Mucosa of descending colon (tissue), 3 donors: ENCODE results near the gene KDM4C. TPM values are rescaled to one million over a fixed set of nuclear protein-coding genes. Genes with fewer than 3 reads are reported as not detected.

ENCODE experiments used
- ATAC-seq: fragments of 200-7000 bp; cut with Tn5 transposase; one replicate; pipeline ENCODE4 v1.9.1; 2020; ENCODE audit warnings: mild to moderate bottlenecking, moderate library complexity
- DNase-seq, 3 donors: peaks; one replicate each; pipeline ENCODE4 v3.0.0-alpha.2; 2020
- H3K36me3 ChIP-seq: fragments of 200-600 bp; one replicate; pipeline ENCODE4 v1.8.0; 2021; ENCODE audit warnings: low read depth, mild to moderate bottlenecking
- H3K4me1 ChIP-seq: fragments of 200-600 bp; one replicate; pipeline ENCODE4 v1.8.0; 2021; ENCODE audit warnings: low read depth, mild to moderate bottlenecking
- H3K4me3 ChIP-seq: fragments of 200-600 bp; one replicate; pipeline ENCODE4 v1.8.0; 2021; ENCODE audit warnings: mild to moderate bottlenecking
- H3K9me3 ChIP-seq: fragments of 200-600 bp; one replicate; pipeline ENCODE4 v1.8.0; 2021; ENCODE audit warnings: mild to moderate bottlenecking
- intact Hi-C, 2 donors: fragments of 100-400 bp; cut with DNase I in 1 of 2; cut with micrococcal nuclease in 1 of 2; formaldehyde crosslinking; loops; one replicate each; pipeline versions ENCODE4 v1.11.0 to v1.11.1; 2022; cut with DNase I, micrococcal nuclease
- total RNA-seq, 3 donors: library from RNA; stranded (reverse); fragmentation: NEBNext Ultra II Directional in 2 of 3; extraction: Animal tissue kit (Norgen Biotek cat#: 25700) in 2 of 3; gene quantifications; one replicate each; pipeline versions ENCODE4 v1.2.1 to v1.2.4, GENCODE V29; 2021 to 2023
- TF ChIP-seq, protein P1 (sequence below): fragments of 200-600 bp; IDR thresholded peaks from one replicate; pipeline ENCODE4 v1.8.0; 2022; ENCODE audit warnings: antibody characterized with exemption, mild to moderate bottlenecking
- donor health status: DM: no; HTN: no; CAD: no; lungs with moderate emphysema.
- donor health status: DM: no; HTN: no; CAD: no.
- donor health status: DM: no; HTN: yes; CAD: no.

The KDM4C gene
- total RNA-seq, 3 donors from 2014 or later: 44.6 to 74.9 (median 50.9) TPM

DNA sequence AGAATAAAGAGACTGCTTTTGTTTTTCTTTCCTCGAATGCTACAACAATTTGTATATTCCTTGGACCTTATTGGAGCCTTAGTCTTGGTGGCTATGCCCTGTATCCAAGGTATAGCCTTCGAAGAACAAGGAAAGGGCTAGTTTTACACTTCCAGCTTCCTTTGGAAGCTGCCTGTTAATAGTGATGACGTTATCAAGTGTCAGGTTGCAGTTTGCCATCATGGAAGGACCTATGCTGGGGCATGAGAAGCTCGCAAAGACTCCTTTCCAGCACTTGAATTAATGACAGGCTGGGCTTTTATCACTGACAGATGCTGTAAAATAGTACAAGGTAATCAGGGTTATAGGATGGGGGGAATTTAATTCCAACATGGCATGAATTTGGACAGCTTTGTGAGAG, 157.9 kb downstream of the KDM4C start:
- H3K4me1 ChIP-seq: no peaks in the 10 kb centered on the region
- H3K36me3 ChIP-seq: no peaks in the 10 kb centered on the region
- DNase-seq: no peak
- H3K4me3 ChIP-seq: no peak overlapping the region
- intact Hi-C loops: no loop called here
- TF ChIP-seq, protein P1, sequence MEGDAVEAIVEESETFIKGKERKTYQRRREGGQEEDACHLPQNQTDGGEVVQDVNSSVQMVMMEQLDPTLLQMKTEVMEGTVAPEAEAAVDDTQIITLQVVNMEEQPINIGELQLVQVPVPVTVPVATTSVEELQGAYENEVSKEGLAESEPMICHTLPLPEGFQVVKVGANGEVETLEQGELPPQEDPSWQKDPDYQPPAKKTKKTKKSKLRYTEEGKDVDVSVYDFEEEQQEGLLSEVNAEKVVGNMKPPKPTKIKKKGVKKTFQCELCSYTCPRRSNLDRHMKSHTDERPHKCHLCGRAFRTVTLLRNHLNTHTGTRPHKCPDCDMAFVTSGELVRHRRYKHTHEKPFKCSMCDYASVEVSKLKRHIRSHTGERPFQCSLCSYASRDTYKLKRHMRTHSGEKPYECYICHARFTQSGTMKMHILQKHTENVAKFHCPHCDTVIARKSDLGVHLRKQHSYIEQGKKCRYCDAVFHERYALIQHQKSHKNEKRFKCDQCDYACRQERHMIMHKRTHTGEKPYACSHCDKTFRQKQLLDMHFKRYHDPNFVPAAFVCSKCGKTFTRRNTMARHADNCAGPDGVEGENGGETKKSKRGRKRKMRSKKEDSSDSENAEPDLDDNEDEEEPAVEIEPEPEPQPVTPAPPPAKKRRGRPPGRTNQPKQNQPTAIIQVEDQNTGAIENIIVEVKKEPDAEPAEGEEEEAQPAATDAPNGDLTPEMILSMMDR: no peak
- no peaks in the 10 kb centered on the region for H3K9me3 ChIP-seq
- ATAC-seq: no peak

DNA sequence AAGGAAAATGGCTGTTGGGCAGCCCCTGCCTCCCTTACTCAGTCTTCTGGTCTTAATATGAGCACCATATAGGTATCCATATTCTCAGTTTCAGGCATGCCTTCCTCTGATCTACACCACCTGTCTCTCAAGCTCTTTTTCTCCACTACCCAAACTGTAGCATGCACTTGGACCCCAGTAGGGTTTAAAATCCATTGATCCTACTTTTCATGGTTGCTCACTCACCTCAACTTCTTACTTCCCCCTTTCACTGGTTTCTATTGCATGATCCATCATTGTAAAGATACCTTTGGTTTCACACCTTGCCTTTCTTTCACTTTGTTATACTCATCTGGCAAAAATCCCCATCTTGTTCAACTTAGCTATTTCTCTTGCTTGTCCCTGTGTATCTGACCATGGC, 159.4 kb downstream of the KDM4C start:
- H3K36me3 ChIP-seq: no peaks in the 10 kb centered on the region
- no peaks in the 10 kb centered on the region for H3K4me1 ChIP-seq
- no peak overlapping the region for H3K4me3 ChIP-seq
- ATAC-seq: no peak
- DNase-seq: no peak
- intact Hi-C loops: no loop called here
- H3K9me3 ChIP-seq: no peaks in the 10 kb centered on the region
- TF ChIP-seq, protein P1: no peak

DNA sequence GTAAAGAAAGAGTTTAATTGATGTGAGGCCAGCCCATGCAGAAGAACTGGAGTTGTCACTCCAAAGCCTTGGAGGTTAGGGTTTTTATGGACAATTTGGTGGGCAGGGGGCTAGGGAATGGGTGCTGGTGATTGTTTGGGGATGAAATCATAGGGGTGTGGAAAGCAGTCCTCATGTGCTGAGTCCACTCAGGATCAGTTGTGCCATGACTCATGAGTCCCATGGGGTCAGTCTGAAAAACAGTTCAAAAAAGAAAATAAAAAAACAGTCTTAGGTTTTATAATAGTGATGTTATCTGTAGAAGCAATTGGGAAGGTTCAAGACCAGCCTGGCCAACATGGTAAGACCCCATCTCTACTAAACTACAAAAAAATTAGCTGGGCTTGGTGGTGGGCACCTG, 162.3 kb downstream of the KDM4C start:
- intact Hi-C loops: no loop called here
- Histone ChIP-seq H3K4me3 (no peak overlapping the region), H3K36me3 (no peaks in the 10 kb centered on the region), H3K4me1 (no peaks in the 10 kb centered on the region), H3K9me3 (no peaks in the 10 kb centered on the region)
- no peak for ATAC-seq
- DNase-seq: no peak
- TF ChIP-seq, protein P1: no peak

DNA sequence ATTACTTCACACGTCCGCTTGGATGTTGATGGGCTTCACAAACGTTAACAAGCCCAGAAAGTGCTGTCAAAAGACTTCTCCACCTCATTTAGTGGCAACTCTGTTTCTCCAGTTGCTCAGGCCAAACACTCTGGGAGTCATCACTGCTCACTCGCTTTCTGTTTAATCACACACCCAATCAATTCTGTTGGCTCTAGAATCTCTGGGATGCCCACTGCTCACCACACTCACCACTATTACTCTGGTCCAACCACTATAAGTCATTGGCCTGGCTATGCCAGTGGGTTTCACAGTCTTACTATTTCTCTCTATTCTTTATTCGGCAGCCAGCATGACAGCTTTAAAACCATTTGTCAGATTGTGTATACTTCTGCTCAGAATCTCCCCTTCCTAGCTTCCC, 163.5 kb downstream of the KDM4C start:
- ATAC-seq: no peak
- Histone ChIP-seq H3K9me3 (no peaks in the 10 kb centered on the region), H3K4me3 (no peak overlapping the region), H3K36me3 (no peaks in the 10 kb centered on the region), H3K4me1 (no peaks in the 10 kb centered on the region)
- TF ChIP-seq, protein P1: no peak
- DNase-seq: no peak
- intact Hi-C loops: no loop called here

DNA sequence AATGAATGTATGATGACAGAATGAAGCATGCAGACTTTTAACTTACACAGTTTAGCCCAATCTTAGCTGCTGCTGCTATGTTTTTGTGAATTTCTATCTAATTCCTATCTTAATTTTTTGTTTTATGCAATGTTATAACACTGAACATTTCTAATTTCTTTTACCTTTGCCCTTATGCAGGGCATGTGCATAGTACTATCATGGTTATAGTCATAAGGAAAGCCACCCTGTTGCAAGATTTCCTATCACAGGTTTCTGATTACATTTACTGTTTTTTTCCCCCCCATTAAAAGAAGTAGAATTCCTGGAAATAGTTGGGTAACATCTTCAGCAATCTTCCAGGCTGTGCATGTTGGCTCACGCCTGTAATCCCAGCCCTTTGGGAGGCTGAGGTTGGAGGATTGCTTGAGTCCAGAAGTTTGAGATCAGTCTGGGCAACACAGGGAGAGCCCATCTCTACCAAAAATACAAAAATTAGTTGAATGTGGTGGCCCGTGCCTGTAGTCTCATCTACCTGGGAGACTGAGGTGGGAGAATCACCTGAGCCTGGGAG, 164.4 kb downstream of the KDM4C start:
- ATAC-seq: no peak
- TF ChIP-seq, protein P1: no peak
- intact Hi-C loops: no loop called here

DNA sequence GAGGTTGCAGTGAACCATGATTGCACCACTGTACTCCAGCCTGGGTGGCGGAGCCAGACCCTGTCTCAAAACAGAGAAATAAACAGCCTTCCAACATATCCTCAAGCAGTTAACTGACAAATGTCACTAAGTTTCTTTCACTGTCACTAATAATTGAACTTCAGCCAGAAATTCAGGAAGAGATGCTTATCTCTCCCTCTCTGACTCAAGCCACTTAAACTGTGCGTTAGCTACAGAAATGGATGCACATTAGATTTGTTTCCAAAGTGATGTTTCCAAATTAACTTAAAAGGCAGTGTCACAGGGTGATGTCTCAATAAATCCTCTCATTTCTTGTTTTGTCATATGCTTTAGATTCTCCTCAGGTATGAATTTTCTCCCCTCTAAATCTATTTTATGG, 164.9 kb downstream of the KDM4C start:
- Histone ChIP-seq H3K4me1 (no peaks in the 10 kb centered on the region), H3K9me3 (no peaks in the 10 kb centered on the region), H3K4me3 (no peak overlapping the region), H3K36me3 (no peaks in the 10 kb centered on the region)
- DNase-seq (no peak), ATAC-seq (no peak)
- intact Hi-C loops: no loop called here
- TF ChIP-seq, protein P1: no peak

More for the DNA sequence above, 164.4 kb downstream of the KDM4C start:
- no peak overlapping the region for H3K4me3 ChIP-seq
- H3K9me3 ChIP-seq: no peaks in the 10 kb centered on the region
- no peak for DNase-seq
- no peaks in the 10 kb centered on the region for H3K36me3 ChIP-seq
- no peaks in the 10 kb centered on the region for H3K4me1 ChIP-seq
